Measurements from ENCODE around the gene SMYD2.

DNA sequence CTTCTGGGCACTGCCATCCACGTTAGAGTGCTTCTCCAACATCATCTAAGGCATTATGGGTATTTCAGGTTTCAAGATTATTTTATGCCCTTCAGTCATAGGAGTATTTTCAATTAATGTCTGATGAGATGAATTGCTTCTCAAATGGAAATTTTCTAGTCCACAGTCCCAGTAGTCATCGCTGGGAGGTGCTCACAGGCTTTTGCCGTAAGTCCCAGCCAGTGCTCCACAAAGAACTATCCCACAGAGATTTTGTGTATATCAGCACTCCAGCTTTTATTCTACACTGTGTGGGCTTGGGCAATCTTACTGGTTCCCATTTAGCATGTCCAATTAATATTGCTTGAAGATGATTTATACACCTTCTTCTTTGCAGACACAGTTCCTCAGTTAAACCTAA lies 61.0 kb downstream of the SMYD2 start:
- TF ChIP-seq, protein P1, sequence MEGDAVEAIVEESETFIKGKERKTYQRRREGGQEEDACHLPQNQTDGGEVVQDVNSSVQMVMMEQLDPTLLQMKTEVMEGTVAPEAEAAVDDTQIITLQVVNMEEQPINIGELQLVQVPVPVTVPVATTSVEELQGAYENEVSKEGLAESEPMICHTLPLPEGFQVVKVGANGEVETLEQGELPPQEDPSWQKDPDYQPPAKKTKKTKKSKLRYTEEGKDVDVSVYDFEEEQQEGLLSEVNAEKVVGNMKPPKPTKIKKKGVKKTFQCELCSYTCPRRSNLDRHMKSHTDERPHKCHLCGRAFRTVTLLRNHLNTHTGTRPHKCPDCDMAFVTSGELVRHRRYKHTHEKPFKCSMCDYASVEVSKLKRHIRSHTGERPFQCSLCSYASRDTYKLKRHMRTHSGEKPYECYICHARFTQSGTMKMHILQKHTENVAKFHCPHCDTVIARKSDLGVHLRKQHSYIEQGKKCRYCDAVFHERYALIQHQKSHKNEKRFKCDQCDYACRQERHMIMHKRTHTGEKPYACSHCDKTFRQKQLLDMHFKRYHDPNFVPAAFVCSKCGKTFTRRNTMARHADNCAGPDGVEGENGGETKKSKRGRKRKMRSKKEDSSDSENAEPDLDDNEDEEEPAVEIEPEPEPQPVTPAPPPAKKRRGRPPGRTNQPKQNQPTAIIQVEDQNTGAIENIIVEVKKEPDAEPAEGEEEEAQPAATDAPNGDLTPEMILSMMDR (IDR thresholded peaks at IDR 0.05; ENCODE audit: poor library complexity): no peak
- TF ChIP-seq EZH2 (IDR thresholded peaks at IDR 0.05; ENCODE audit: borderline replicate concordance): no peak
